IMR-90 (cell line): ENCODE measurements around the gene LAMB3. TPM values are rescaled to one million over a fixed set of nuclear protein-coding genes. Genes with fewer than 3 reads are reported as not detected.

Experiments
- ATAC-seq: fragments of 200-7000 bp; cut with Tn5 transposase; 2 replicates; pipeline ENCODE4 v1.9.1; 2020; ENCODE audit warnings: low read depth, mild to moderate bottlenecking, moderate library complexity
- BruUV-seq: library from RNA; stranded (reverse); fragments of 400-500 nt; replicated peaks from 2 replicates; lab custom pipeline; 2021; lab: Mats Ljungman, UMichigan
- CTCF ChIA-PET: fragments of 300-600 bp; formaldehyde crosslinking; extraction: SDS; loops from one replicate; lab custom pipeline; 2021; ENCODE audit warnings: antibody characterized with exemption; lab: Yijun Ruan, JAX
- POLR2A ChIA-PET: fragments of 300-600 bp; sonication (Branson Sonifier 250); formaldehyde crosslinking; loops from one replicate; lab custom pipeline; 2022; ENCODE audit warnings: antibody characterized with exemption; ENCODE audit not compliant: unreplicated experiment; lab: Charles Lee
- DNase-seq: peaks from one replicate; pipeline ENCODE4 v3.0.0; 2013
- H2AFZ ChIP-seq: replicated peaks from 2 replicates; pipeline ENCODE3; 2013; ENCODE audit warnings: low read length, mild to moderate bottlenecking; ENCODE audit not compliant: poor library complexity
- H2AK5ac ChIP-seq: 2 replicates; pipeline ENCODE4 v1.6.1; 2013; ENCODE audit warnings: low read depth, low read length, inconsistent platforms
- H2AK9ac ChIP-seq: replicated peaks from 2 replicates; pipeline ENCODE3; 2013; ENCODE audit warnings: mild to moderate bottlenecking, low read depth, low read length, moderate library complexity; ENCODE audit not compliant: poor library complexity
- H2BK120ac ChIP-seq: 2 replicates; pipeline ENCODE4 v1.6.1; 2013; ENCODE audit warnings: low read depth, low read length, inconsistent platforms
- H2BK15ac ChIP-seq: 3 replicates; pipeline ENCODE4 v1.6.1; 2013; ENCODE audit warnings: low read depth, low read length, inconsistent platforms
- H2BK20ac ChIP-seq: 2 replicates; pipeline ENCODE4 v1.6.1; 2013; ENCODE audit warnings: low read depth, mild to moderate bottlenecking, inconsistent platforms, low read length, moderate library complexity
- H2BK5ac ChIP-seq: 2 replicates; pipeline ENCODE4 v1.6.1; 2013; ENCODE audit warnings: mild to moderate bottlenecking, low read depth, low read length, inconsistent platforms; ENCODE audit not compliant: poor library complexity, severe bottlenecking
- H3K14ac ChIP-seq: replicated peaks from 2 replicates; pipeline ENCODE4 v1.6.1; 2013; ENCODE audit warnings: low read depth, low read length, inconsistent platforms
- H3K18ac ChIP-seq: 2 replicates; pipeline ENCODE4 v1.6.1; 2013; ENCODE audit warnings: low read depth, low read length, control low read depth
- H3K23ac ChIP-seq: 2 replicates; pipeline ENCODE4 v1.6.1; 2013; ENCODE audit warnings: low read depth, low read length, inconsistent platforms
- H3K27ac ChIP-seq: 2 replicates; pipeline ENCODE4 v1.5.1; 2013; ENCODE audit warnings: mild to moderate bottlenecking, control low read depth, low read length; ENCODE audit not compliant: insufficient read depth
- H3K27me3 ChIP-seq: 2 replicates; pipeline ENCODE4 v1.6.1; 2013; ENCODE audit warnings: low read length; ENCODE audit not compliant: control insufficient read depth, insufficient read depth
- H3K36me3 ChIP-seq: 2 replicates; pipeline ENCODE4 v1.6.1; 2013; ENCODE audit warnings: low read length, mixed read lengths; ENCODE audit not compliant: control insufficient read depth, insufficient read depth
- H3K4ac ChIP-seq: 2 replicates; pipeline ENCODE4 v1.6.1; 2013; ENCODE audit warnings: low read depth, low read length, inconsistent platforms
- H3K4me1 ChIP-seq: 2 replicates; pipeline ENCODE4 v1.6.1; 2013; ENCODE audit warnings: low read length, mixed read lengths; ENCODE audit not compliant: control insufficient read depth, insufficient read depth
- H3K4me2 ChIP-seq: 2 replicates; pipeline ENCODE4 v1.6.1; 2013; ENCODE audit warnings: low read depth, mild to moderate bottlenecking, control low read depth, low read length, moderate library complexity
- H3K4me3 ChIP-seq: 2 replicates; pipeline ENCODE4 v1.5.1; 2013; ENCODE audit warnings: low read depth, mild to moderate bottlenecking, control low read depth, low read length, moderate library complexity; ENCODE audit not compliant: insufficient read depth
- H3K56ac ChIP-seq: 2 replicates; pipeline ENCODE4 v1.6.1; 2013; ENCODE audit warnings: low read length, inconsistent platforms; ENCODE audit not compliant: insufficient read depth; ENCODE audit errors: extremely low read depth
- H3K79me1 ChIP-seq, 2 experiments: 2 replicates each; pipeline ENCODE4 v1.6.1; 2013; ENCODE audit warnings: low read length in 2 of 2, inconsistent platforms in 1 of 2, low read depth in 1 of 2
- H3K9ac ChIP-seq: 2 replicates; pipeline ENCODE4 v1.6.1; 2013; ENCODE audit warnings: low read depth, low read length, control low read depth
- H3K9me1 ChIP-seq: 2 replicates; pipeline ENCODE4 v1.6.1; 2013; ENCODE audit warnings: low read length, inconsistent platforms; ENCODE audit not compliant: insufficient read depth
- H3K9me3 ChIP-seq: 2 replicates; pipeline ENCODE4 v1.6.1; 2013; ENCODE audit warnings: low read length; ENCODE audit not compliant: control insufficient read depth, insufficient read depth
- H4K20me1 ChIP-seq: 2 replicates; pipeline ENCODE4 v1.6.1; 2013; ENCODE audit warnings: low read length, inconsistent platforms; ENCODE audit not compliant: insufficient read depth
- H4K5ac ChIP-seq: 2 replicates; pipeline ENCODE4 v1.6.1; 2013; ENCODE audit warnings: mild to moderate bottlenecking, low read depth, low read length, control low read depth
- H4K8ac ChIP-seq, 2 experiments: 2 replicates each; pipeline ENCODE4 v1.6.1; 2013; ENCODE audit warnings: low read depth in 2 of 2, low read length in 2 of 2, control low read depth in 1 of 2, inconsistent platforms in 1 of 2
- H4K91ac ChIP-seq: 2 replicates; pipeline ENCODE4 v1.6.1; 2013; ENCODE audit warnings: low read depth, low read length, inconsistent platforms; ENCODE audit not compliant: insufficient read depth
- POLR2A ChIP-seq: IDR thresholded peaks from 2 replicates; pipeline ENCODE4 v1.6.1; 2012; ENCODE audit warnings: mild to moderate bottlenecking, low read depth, low read length
- dilution Hi-C: fragments of 300-500 bp; cut with HindIII; formaldehyde crosslinking; loops from one replicate; pipeline ENCODE4 v1.14.3; 2018; ENCODE audit warnings: low sequenced_read_pairs; ENCODE audit not compliant: unreplicated experiment
- in situ Hi-C: fragments of 300-500 bp; cut with MboI; formaldehyde crosslinking; loops from 3 replicates; pipeline ENCODE4 v1.14.3; 2019; ENCODE audit warnings: low sequenced_read_pairs, inconsistent platforms, mixed read lengths
- intact Hi-C: fragments of 100-400 bp; cut with micrococcal nuclease; formaldehyde crosslinking; loops from 2 replicates; pipeline ENCODE4 v1.10.0; 2022
- polyA plus RNA-seq, 3 experiments: library from polyadenylated mRNA; depleted of rRNA; stranded (reverse); fragments of >200 nt; gene quantifications; 2 replicates each; pipeline ENCODE4 v1.2.3, GENCODE V29; 2012; ENCODE audit warnings: low replicate concordance in 1 of 3
- total RNA-seq: library from RNA; depleted of rRNA; stranded (reverse); fragments of >200 nt; gene quantifications from 2 replicates; pipeline ENCODE4 v1.2.3, GENCODE V29; 2012

The LAMB3 gene
- total and polyA plus RNA-seq, 2 of the 4 experiments (the other 2 are of a cell fraction), result 0.72 to 2.1 TPM

GRCh38 chr1:209648346-209648745 lies 3.9 kb downstream of the LAMB3 start:
- Histone ChIP-seq H3K56ac (no peak overlapping the region), H2AFZ (no peak overlapping the region), H2BK15ac (no peak overlapping the region), H3K23ac (0 out of 2 replicates have a peak overlapping the region, but pooled peaks have one; percentile 29), H3K4me1 (peaks cover 29% of the 10 kb centered on the region), H3K9me3 (no peaks in the 10 kb centered on the region), H3K4me2 (no peak overlapping the region), H3K14ac (no peak overlapping the region; the same call in 1 of the 2 replicates), H3K27me3 (no peaks in the 10 kb centered on the region), H3K79me1 (no peaks in the 10 kb centered on the region), H2AK9ac (no peak overlapping the region), H3K27ac (peak overlapping the region; percentile 31; the same call in 1 of the 2 replicates), H4K91ac (no peak overlapping the region), H3K9me1 (peaks cover 27% of the 10 kb centered on the region), H2AK5ac (peak overlapping the region; percentile 7; the same call in 1 of the 2 replicates), H3K36me3 (no peaks in the 10 kb centered on the region), H3K4ac (peak overlapping the region; percentile 53; the same call in 1 of the 2 replicates), H3K9ac (no peak overlapping the region), H2BK5ac (no peak overlapping the region), H3K18ac (peak overlapping the region; percentile 33; the same call in 1 of the 2 replicates), H2BK120ac (peak overlapping the region; percentile 38), H4K5ac (peak overlapping the region; percentile 6; the same call in 1 of the 2 replicates), H4K20me1 (no peaks in the 10 kb centered on the region), H2BK20ac (0 out of 2 replicates have a peak overlapping the region, but pooled peaks have one; percentile 16), H4K8ac (no peak overlapping the region), H3K4me3 (no peak overlapping the region)
- ATAC-seq (no peak), DNase-seq (no peak)
- no TSS peak for BruUV-seq
- TF ChIP-seq POLR2A, result no peak
- ChIA-PET CTCF (no interaction called here), POLR2A (no interaction called here)
- dilution Hi-C loops, result no loop called here
- intact Hi-C loops, result loop anchor here (5.0 kb wide), 1 partner anchor 99 kb away; no protein-coding TSS in a partner anchor
- in situ Hi-C loops, result no loop called here
